CD4-positive, alpha-beta T cell (primary cell): ENCODE measurements around the gene ARNT2. TPM values are rescaled to one million over a fixed set of nuclear protein-coding genes. Genes with fewer than 3 reads are reported as not detected.

Experiments
- ATAC-seq: fragments of 200-7000 bp; cut with Tn5 transposase; one replicate; pipeline ENCODE4 v1.10.0; 2022; ENCODE audit warnings: mild to moderate bottlenecking; ENCODE audit not compliant: poor library complexity
- CTCF ChIA-PET: fragments of 350-600 bp; sonication (Branson Sonifier 250); formaldehyde crosslinking; loops from one replicate; lab custom pipeline; 2021; ENCODE audit warnings: antibody characterized with exemption, inconsistent platforms; lab: Charles Lee
- POLR2A ChIA-PET: fragments of 350-600 bp; sonication (Branson Sonifier 250); formaldehyde crosslinking; loops from one replicate; lab custom pipeline; 2021; ENCODE audit warnings: antibody characterized with exemption, inconsistent platforms; lab: Charles Lee
- DNase-seq, 14 experiments: peaks; one replicate each; pipeline ENCODE4 v3.0.0-alpha.2; 2013 to 2020; ENCODE audit warnings: mixed read lengths in 2 of 14
- H3K27ac ChIP-seq, 2 donors: one replicate each; pipeline versions ENCODE4 v1.5.1 to v1.7.0; 2013; ENCODE audit warnings: low read length in 2 of 2, low read depth in 1 of 2, mild to moderate bottlenecking in 1 of 2
- H3K27me3 ChIP-seq, 2 experiments: 1 replicate in 1 of 2; 2 replicates in 1 of 2; pipeline versions ENCODE4 v1.6.1 to v1.7.0; 2013; ENCODE audit warnings: low read length in 2 of 2, control low read depth in 1 of 2, mild to moderate bottlenecking in 1 of 2, moderate library complexity in 1 of 2; ENCODE audit not compliant: insufficient read depth in 2 of 2, control insufficient read depth in 1 of 2
- H3K36me3 ChIP-seq: one replicate; pipeline ENCODE4 v1.6.1; 2013; ENCODE audit warnings: low read length, control low read depth; ENCODE audit not compliant: insufficient read depth
- H3K4me1 ChIP-seq: one replicate; pipeline ENCODE4 v1.6.1; 2013; ENCODE audit warnings: low read length, control low read depth; ENCODE audit not compliant: insufficient read depth
- H3K4me3 ChIP-seq: one replicate; pipeline ENCODE4 v1.5.1; 2013; ENCODE audit warnings: mild to moderate bottlenecking, low read length, moderate library complexity
- H3K9me3 ChIP-seq, 2 experiments: 1 replicate in 1 of 2; 2 replicates in 1 of 2; pipeline versions ENCODE4 v1.6.1 to v1.7.0; 2013; ENCODE audit warnings: low read length in 2 of 2, mild to moderate bottlenecking in 2 of 2, control low read depth in 1 of 2, moderate library complexity in 1 of 2; ENCODE audit not compliant: control insufficient read depth in 1 of 2, insufficient read depth in 1 of 2
- H3K27ac Mint-ChIP-seq: one replicate; pipeline ENCODE4 v1.8.0; 2020; ENCODE audit warnings: mixed read lengths
- H3K27me3 Mint-ChIP-seq: one replicate; pipeline ENCODE4 v1.8.0; 2021; ENCODE audit warnings: mixed read lengths
- H3K36me3 Mint-ChIP-seq: one replicate; pipeline ENCODE4 v1.8.0; 2021; ENCODE audit warnings: low read depth, mixed read lengths
- H3K4me1 Mint-ChIP-seq: one replicate; pipeline ENCODE4 v1.8.0; 2021; ENCODE audit warnings: low read depth, mixed read lengths
- H3K4me3 Mint-ChIP-seq: one replicate; pipeline ENCODE4 v1.8.0; 2020; ENCODE audit warnings: mild to moderate bottlenecking, mixed read lengths
- H3K9me3 Mint-ChIP-seq: one replicate; pipeline ENCODE4 v1.8.0; 2020; ENCODE audit warnings: mixed read lengths
- CTCF ChIP-seq: fragments of 200-600 bp; IDR thresholded peaks from one replicate; pipeline ENCODE4 v1.8.0; 2022; ENCODE audit warnings: antibody characterized with exemption, mild to moderate bottlenecking
- intact Hi-C, 2 experiments: fragments of 100-400 bp; cut with DNase I in 1 of 2; cut with micrococcal nuclease in 1 of 2; formaldehyde crosslinking; loops; one replicate each; pipeline versions ENCODE4 v1.15.1 to v1.9.0; 2023 to 2025; cut with DNase I, micrococcal nuclease
- total RNA-seq, 174 experiments: library from RNA in 2 of 174; stranded (reverse) in 2 of 174; gene quantifications; one replicate each; pipeline ENCODE4 v1.2.3 and lab custom pipeline; 2021 to 2026

The ARNT2 gene
- total RNA-seq, 2 experiments from 2014 or later = not detected

DNA sequence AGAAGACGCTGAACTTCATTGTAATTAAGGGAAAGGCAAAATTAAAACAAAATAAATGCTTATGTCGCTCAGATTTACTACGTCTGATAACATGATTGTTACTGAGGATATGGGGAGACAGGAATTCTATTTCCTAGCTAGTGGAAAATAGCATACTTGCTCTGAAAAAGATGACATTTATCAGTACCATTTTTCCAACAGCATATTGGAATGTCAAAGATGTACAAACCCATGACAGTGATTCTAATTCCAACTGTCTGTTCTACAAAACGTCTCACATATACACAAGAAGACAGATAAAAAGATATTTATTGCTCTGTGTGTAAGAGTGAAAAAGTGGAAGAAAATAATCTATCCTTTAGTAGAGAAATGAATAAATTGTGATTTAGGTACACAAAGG lies 197.1 kb downstream of the ARNT2 start:
- no peak overlapping the region for H3K4me3 Mint-ChIP-seq
- no peaks in the 10 kb centered on the region for H3K4me1 Mint-ChIP-seq

DNA sequence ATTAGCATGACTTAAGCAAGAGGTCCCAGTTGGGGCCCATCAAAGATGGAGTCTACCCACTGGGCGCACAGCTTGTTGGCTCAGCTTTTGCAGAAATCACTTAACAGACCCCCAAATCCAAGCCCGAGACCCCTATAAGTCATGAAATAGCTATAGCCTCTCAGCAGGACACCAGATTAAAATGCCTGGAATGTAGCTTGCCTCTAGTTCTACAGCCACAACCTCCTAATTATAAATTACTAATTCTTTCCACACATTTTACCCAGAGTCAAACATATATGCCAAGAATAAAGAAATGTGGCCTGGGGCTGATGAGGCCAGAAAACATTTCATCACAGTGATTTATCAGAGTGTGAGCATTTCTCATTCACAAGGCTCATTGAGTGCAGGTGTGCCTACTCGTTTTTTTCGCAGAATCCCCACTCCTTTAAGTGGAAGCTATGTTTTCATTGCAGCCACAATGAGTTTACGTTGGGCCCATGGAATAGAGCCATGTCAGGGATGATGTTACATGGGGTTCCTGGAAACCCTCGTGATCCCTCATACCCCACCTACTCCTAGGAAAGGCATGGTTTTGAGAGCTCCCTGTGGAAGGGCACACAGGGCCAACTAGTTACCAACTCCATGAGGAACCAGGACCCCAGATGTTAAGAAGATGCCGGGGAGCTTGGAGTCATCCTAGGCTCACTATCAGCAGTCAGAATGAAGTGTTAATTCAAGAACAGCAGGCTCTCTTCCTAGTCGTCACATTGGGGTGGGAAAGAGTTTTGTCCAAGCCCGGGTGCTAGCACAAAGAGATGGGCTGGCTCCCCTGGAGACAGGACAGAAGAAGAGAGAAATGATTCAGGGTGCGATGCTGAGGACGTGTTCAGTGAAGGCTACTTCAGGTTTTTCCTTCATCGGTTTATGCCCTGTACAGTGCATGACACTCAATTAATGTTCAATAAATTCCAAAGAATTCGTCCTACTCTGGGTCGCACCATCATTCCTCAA lies 200.7 kb downstream of the ARNT2 start:
- H3K36me3 Mint-ChIP-seq = no peaks in the 10 kb centered on the region
- no peak overlapping the region for H3K27ac Mint-ChIP-seq
- H3K4me3 ChIP-seq = no peak overlapping the region
- intact Hi-C loops = no loop called here
- ATAC-seq (no peak), DNase-seq (no peak)
- H3K4me3 Mint-ChIP-seq = no peak overlapping the region
- no peaks in the 10 kb centered on the region for H3K4me1 Mint-ChIP-seq
- no peak for TF ChIP-seq CTCF
- peaks cover 9% of the 10 kb centered on the region for H3K27me3 Mint-ChIP-seq
- H3K4me1 ChIP-seq = no peaks in the 10 kb centered on the region
- ChIA-PET POLR2A (no interaction called here), CTCF (no interaction called here)
- H3K9me3 ChIP-seq = no peaks in the 10 kb centered on the region
- H3K27ac ChIP-seq = no peak overlapping the region
- no peaks in the 10 kb centered on the region for H3K36me3 ChIP-seq
- H3K27me3 ChIP-seq = peaks cover 0 to 4% of the 10 kb centered on the region in 2 experiments
- no peaks in the 10 kb centered on the region for H3K9me3 Mint-ChIP-seq

More for the DNA sequence above, 197.1 kb downstream of the ARNT2 start:
- H3K27ac ChIP-seq = no peak overlapping the region
- DNase-seq (no peak), ATAC-seq (no peak)
- no peaks in the 10 kb centered on the region for H3K9me3 ChIP-seq
- intact Hi-C loops = no loop called here
- peaks cover 12% of the 10 kb centered on the region for H3K27me3 Mint-ChIP-seq
- no peaks in the 10 kb centered on the region for H3K4me1 ChIP-seq
- H3K27ac Mint-ChIP-seq = no peak overlapping the region
- POLR2A ChIA-PET = no interaction called here
- CTCF ChIA-PET = no interaction called here
- no peaks in the 10 kb centered on the region for H3K36me3 ChIP-seq
- no peak for TF ChIP-seq CTCF
- no peaks in the 10 kb centered on the region for H3K9me3 Mint-ChIP-seq
- no peaks in the 10 kb centered on the region for H3K36me3 Mint-ChIP-seq
- H3K4me3 ChIP-seq = no peak overlapping the region
- H3K27me3 ChIP-seq = peaks cover 0 to 4% of the 10 kb centered on the region in 2 experiments

DNA sequence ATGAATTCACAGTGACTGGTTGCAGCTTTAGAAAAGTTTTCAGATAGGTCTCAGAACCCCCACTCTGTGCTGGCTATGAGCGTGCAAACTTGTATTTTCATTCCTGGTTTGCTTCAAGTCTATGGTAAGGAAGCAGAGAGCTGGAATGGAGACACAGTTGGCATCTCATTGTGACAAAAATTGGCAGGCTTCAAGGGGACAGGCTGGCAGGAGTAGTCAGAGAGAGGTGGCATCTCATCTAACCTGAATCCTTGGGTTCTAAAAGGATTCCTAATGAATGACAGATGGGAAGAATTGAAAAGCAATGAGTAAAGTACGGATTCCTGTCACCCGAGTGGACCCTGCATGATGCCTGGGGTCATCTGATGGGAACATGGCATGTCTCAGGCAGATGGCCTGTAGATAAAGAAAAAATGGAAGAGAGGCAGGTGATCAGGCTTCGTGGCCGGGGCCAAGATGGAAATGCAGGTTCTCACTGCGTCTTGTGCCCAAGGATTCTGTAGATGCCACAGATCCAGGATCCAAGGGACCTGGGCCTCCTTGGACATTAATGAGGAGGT lies 201.5 kb downstream of the ARNT2 start:
- ATAC-seq = no peak
- no peak for DNase-seq
- ChIA-PET CTCF (no interaction called here), POLR2A (no interaction called here)
- Histone ChIP-seq H3K9me3 (no peaks in the 10 kb centered on the region), H3K4me1 (no peaks in the 10 kb centered on the region), H3K4me3 (no peak overlapping the region), H3K36me3 (no peaks in the 10 kb centered on the region), H3K27me3 (peaks cover 0 to 4% of the 10 kb centered on the region in 2 experiments), H3K27ac (no peak overlapping the region)
- H3K4me1 Mint-ChIP-seq = no peaks in the 10 kb centered on the region
- no peaks in the 10 kb centered on the region for H3K9me3 Mint-ChIP-seq
- no peak overlapping the region for H3K4me3 Mint-ChIP-seq
- intact Hi-C loops = no loop called here
- H3K27ac Mint-ChIP-seq = no peak overlapping the region
- TF ChIP-seq CTCF = no peak
- H3K27me3 Mint-ChIP-seq = peaks cover under 1% of the 10 kb centered on the region
- no peaks in the 10 kb centered on the region for H3K36me3 Mint-ChIP-seq
